HG03575 (cell line): Measurements from ENCODE around the gene PTCSC3.
"Not testable (repeated sequence)": the region's sequence is repeated elsewhere in the genome, so short reads cannot be mapped to it uniquely, and the experiment has no call there.

Experiments
- ATAC-seq: cut with Tn5 transposase; IDR thresholded peaks from one replicate; pipeline ENCODE4 v1.9.1; 2021; ENCODE audit not compliant: unreplicated experiment, insufficient number of reproducible peaks, low FRiP score; ENCODE audit errors: extremely low read depth

The PTCSC3 gene

DNA sequence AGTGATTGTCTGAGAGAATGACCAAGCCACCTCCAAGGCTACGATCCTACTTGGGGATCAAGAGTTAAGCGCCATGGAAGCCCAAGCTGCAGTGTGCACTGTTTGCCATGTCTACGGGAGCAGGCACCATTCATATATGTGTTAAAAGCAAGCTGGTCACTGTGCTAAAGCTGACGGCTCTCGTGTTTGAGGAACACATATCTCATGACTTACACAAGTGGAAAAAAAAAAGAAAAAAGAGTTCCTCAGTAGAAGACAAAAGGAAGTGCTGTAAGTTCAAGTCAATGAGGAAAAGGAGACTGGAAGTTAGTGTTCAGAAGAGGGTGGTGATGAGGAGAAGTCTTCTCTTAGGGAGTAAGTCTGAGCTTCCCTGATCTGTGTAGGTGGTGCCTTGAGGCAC is 4.9 kb upstream of the PTCSC3 start:
- no peak for ATAC-seq

DNA sequence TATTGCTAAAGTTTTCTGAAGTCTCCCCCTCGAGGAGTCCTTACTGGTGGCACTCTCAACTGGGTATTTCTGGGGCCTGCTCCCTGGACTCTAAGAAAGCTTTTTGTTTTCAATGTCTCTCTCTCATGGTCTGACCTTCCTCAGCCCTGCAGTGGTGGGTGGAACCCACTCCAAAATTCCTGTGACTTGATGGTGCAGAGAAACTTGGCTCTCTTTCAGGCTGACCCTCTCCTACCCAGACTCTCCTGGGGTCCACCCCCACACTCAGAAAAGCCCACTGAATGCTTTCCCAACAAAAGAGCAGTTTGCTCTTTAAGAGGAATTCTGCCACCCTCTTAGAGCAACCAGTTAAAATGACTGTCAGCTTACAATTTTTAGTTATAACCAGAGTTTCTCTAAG is 967 bp upstream of the PTCSC3 start:
- ATAC-seq = no peak

DNA sequence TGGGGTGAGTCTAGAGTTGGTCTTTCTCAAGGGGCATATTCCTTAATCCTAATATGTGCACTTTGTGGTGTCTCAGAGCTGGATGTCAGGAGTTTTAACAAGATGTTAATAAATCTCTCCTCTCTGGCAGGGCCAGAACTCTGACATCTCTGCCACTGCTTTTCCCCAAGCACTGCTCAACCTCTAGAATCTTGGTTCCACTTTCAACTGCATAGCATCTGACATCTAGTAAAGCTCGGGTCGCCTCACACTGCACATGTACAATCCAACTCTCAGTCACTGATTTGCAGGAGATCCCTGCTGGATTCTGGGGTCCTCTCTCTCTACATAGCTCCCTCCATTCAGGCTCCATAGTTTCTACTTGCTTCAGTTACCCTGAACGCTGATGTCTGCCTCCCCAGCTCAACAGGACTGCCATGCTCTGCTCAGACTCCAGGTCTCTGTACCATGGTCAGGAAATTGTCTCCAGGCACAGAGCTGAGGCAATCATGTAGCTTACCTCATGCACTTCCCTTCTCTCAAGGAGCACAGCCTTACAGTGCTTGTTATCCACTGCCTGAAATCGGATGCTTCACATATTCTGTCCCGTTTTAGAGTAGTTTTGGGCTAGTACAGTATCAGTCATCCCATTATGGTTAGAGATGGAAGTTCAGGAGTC is 1.6 kb downstream of the PTCSC3 start:
- ATAC-seq = no peak

DNA sequence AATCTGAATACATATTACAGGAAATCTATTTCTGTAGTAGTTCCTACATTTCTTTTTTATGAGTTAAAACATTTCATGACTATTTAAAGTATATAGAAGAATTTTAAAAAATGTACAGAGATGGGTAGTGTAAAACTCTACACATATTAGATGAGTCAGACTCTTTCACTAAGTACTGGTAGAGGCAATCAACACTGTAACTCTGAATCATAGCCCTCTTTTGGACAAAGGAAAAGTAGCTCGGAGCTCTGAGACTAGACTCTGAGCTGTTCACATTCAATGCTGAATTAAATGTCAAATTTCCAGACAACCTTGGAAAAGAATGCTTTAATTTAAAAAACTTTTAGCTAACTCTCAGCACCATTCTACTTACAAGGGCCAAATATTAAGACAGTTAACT is 3.4 kb downstream of the PTCSC3 start:
- no peak for ATAC-seq

DNA sequence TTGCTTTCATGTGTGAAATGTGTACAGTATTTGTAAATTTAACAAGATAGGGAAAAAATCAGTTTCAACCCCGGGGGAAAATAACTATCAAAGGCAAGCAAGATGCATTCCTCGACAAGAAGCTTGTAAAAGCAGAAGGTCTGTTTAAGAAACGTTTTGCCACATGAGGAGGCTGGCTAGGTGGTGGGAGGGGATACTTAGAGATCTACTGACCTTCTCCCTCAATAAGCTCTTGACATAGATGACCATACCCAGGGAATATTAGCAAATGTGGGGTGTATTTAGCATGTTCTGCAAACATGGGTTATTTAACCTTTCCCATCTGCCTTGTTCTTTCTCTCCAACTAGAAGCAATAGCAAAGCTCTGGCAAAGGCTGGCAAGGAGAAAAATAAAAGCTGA is 4.9 kb downstream of the PTCSC3 start:
- no peak for ATAC-seq

DNA sequence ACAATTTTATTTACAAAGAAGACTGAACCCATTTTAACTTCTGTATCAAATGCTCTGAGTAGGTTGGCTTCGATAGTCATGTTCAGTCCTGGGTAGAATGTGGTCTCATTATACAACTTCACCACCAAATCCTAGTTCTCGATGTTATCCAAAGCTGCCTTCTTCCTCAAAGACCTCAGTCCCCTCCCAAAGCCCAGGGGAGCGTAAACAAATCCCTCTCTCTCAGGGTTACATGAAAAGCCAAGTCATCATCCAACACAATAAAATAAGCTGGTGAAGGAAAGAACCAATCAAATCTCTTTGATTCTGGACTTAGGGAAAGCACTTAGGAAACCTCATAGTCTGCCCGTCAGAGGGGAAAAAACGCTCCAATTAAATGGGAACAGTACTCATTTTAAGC is 9.1 kb downstream of the PTCSC3 start:
- no peak for ATAC-seq

DNA sequence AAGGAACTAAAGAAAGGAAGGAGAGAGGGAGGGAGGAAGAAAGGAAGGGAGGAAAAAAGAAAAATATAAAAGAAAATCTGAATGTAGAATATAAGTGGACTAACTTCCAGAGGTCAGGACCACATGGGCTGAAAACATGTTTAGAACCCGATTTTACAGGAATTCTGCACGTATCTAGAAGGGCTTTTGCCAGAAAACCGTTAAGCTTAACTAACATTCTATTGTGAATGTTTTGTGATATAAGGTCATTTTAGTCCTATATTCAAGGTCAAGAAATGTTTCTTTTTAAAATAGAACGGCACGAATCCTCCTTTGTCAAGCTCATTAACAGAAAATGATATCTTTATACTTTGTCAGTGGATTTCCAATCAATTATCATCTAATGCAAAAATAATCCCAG is 13.1 kb downstream of the PTCSC3 start:
- ATAC-seq = no peak

DNA sequence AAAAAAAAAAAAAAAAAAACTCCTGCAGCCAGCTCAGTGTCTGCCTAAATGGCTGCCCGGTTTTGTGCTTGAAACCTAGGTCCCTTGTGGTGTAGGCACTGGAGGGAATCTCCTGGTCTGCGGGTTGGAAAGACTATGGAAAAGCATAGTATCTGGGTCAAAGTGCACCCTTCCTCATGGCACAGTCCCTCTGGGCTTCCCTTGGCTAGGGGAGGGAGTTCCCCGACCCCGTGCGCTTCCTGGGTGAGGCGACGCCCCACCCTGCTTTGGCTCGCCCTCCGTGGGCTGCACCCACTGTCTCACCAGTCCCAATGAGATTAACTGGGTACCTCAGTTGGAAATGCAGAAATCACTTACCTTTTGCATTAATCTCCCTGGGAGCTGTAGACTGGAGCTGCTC is 14.3 kb downstream of the PTCSC3 start:
- ATAC-seq = no peak

DNA sequence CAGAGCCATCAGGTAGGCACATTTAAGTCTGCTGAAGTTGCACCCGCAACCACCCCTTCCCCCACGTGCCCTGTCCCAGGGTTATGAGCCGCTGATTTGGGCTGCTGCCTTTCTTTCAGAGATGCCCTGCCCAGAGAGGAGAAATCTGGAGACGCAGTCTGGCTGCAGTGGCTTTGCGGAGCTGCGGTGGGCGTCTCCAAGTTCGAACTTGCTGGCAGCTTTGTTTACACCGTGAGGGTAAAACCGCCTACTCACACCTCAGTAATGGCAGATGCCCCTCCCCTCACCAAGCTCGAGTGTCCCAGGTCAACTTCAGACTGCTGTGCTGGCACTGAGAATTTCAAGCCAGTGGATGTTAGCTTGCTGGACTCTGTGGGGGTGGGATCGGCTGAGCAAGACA is 14.7 kb downstream of the PTCSC3 start:
- no peak for ATAC-seq

DNA sequence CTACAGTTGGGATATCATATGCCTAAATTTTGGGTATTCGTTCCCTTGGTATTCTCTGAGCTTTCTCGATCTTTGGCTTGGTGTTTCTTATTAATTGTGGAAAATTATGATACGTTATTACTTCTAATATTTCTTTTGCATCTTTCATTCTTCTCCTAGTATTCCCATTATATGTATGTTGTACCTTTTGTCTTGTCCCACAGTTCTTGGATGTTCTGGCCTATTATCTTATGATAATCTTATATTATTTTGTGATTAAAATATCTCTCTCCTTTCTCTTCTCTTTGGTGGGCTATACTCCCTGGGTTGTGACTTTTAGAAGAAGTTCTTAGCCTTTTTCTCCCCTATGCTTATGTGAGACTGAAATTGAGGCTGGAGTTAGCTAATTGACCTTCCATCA is 25.2 kb downstream of the PTCSC3 start:
- no peak for ATAC-seq

DNA sequence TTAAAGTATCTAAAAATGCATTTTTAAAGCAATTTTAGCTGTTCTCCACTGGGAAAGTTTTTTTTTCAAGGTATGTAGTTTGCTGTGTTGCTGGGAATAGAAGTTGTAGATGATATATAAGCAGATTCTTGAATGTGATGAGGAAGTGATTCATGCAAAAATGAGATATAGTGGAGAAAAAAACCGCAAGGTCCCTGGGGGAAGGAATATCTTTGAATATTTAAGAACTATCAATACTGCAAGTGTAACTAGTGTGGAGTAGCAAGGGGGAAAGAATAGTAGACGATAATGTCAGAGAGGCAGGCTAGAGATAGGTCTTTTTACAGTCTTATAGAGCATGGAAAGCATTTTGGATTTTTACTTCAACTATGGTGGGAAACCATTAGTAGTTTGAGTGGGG is 42.5 kb downstream of the PTCSC3 start:
- no peak for ATAC-seq

DNA sequence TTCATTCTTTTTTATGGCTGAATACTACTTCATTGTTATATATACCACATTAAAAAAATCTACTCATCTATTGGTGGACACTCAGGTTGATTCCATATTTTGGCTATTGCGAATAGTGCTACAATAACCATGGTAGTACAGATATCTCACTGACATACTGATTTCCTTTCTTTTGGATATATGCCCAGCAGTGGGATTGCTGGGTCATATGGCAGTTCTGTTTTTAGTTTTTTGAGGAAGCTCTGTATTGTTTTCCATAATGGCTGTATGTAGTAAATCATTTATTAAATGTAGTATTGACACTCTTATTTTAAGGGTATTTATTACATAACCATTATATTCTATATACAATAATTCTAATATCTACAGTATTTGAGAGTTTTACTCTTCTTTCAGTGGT is 43.7 kb downstream of the PTCSC3 start:
- no peak for ATAC-seq

DNA sequence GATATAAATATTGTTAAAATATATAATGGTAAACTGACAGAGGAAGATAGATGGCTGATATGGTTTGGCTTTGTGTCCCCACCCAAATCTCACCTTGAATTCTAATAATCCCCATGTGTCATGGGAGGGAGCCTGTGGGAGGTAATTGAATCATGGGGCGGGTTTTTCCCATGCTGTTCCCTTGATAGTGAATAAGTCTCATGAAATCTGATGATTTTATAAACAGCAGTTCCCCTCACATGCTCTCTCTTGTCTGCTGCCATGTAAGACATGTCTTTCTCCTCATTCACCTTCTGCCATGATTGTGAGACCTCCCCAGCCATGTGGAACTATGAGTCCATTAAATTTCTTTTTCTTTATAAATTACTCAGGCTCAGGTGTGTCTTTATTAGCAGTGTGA is 46.3 kb downstream of the PTCSC3 start:
- no peak for ATAC-seq

DNA sequence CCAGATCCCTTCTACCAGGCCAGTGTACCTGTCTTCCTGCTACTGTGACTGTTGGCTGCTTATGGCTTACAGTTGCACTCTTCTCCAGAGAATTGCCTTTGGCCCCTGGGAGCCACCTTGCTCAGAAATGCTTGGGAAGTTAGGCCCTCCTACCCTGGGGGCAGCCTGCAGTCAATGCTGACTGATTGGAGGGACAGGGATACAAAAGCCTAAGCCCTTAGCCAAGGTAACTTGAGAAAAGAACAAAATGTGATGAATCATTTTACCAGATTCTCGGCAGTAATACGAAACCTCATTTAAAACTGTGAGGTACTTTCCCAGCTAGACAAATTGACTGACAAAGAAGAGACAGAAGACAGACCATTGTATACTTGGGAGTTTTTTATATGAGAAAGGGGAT is 47.3 kb downstream of the PTCSC3 start:
- ATAC-seq = no peak

DNA sequence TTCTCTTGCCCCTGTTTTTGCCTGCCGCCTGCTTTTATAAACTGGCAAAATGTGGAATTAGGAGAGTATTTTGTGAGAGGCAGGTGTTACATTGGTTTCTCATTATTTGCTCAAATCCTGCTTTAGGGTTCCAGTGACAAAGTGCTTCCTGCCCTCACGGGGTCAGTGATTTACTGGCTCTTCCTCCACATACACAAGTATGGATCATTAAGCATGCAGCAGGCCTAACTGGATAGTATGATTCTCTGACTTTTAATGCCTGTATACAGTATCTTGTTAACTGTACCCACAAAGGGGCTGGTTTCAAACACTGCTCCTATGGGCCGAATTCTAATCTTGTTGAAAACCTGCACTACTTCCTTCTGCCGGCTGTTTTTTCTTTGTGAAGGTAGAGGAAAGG is 63.2 kb downstream of the PTCSC3 start:
- ATAC-seq = no peak

DNA sequence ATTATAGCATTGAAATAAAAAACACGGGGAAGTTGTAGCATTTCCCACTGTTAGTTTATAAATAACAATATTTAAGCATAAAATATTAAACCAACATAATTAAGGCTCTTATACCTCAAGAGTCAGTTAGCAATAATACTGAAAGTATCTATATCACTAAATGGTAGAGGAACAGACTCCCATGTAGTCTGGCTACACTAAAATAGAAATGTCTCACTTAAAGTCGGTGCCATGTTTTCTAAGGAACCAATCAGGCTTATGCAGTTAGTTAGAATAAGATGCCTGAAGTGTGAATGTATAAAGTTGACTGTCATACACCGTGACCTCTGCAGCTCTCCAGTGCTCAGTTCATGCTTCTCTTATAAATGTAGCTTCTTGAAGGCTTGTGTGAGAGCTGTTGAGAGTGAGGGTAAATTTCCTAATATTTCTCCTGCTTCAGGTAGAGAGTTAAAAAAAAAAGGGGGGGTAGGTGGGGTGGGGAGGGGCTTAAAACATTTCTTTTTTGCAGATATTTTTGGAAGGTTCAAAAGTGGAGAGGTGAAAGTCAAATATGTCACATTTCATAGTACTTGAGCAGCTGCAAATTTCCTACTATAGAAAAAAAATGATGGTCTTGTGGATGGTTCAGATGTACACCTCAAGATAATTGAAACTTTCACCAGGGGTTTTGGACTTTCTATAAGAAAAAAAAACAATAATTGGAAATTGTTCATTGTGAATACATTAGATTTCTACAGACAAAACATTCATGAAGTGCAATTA is 64.5 kb downstream of the PTCSC3 start:
- ATAC-seq = no peak

DNA sequence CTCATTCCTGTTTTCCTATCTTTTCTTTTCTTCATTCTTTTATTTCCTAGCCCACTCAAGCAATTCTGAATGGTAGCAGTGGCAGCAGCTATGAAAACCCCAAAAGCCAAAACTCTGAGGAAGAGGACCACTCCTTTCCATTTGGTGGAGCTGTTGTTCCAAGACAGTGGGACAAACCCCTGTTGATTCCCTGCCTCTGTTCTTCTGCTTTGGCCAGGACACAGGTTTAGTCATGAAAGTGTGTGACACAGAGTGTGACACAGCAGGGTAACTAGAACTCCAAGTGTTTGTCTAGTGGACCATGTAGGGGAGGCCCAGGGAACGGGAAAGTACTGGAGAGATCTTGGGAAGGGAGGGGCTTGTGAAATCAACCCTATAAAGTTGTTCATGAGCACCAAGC is 71.1 kb downstream of the PTCSC3 start:
- ATAC-seq = no peak

DNA sequence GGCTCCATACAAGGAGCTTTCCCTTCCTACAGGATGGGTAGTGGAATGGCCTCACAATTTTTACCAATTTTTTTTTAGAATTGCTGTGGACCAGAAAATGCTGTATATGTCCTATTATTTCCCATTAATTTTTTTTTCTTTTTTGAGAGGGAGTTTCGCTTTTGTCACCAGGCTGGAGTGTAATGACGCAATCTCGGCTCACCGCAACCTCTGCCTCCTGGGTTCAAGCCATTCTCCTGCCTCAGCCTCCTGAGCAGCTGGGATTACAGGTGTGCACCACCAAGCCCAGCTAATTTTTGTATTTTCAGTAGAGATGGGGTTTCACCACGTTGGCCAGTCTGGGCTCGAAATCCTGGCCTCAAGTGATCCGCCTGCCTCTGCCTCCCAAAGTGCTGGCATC is 72.3 kb downstream of the PTCSC3 start:
- not testable (repeated sequence) for ATAC-seq

DNA sequence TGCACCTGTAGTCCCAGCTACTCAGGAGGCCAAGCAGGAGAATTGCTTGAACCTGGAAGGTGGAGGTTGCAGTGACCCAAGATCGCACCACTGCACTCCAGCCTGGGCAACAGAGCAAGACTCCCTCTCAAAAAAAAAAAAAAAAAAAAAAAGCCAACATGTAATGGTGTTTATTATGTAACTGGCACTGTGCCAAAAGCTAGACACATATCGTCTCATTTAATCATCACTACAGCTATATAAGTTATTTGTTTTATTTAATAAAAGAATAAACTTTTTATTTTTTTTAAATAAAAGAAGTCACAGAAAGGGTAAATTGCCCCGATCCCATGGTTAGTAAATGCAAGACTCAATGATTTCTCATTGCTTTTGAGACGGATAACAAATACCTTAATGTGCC is 76.9 kb downstream of the PTCSC3 start:
- ATAC-seq = no peak

DNA sequence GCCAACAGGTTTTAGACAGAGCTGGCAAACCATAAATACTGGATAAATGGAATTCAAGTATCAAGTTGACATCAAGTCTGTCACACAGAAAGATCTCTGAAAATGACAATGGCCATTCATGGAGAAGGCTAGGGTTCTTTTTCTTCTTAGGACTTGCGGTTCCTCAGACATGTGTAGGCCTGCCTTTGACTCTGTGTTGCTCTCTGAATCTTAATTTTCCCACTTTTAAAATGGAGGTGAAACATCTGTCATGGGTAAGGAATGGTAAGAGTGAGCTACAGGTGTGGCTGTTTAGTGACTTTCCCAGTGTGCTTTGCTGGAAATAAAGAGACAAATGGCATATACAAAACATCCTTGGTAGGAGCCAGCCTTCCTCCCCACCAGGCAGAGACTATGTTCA is 79.2 kb downstream of the PTCSC3 start:
- no peak for ATAC-seq

DNA sequence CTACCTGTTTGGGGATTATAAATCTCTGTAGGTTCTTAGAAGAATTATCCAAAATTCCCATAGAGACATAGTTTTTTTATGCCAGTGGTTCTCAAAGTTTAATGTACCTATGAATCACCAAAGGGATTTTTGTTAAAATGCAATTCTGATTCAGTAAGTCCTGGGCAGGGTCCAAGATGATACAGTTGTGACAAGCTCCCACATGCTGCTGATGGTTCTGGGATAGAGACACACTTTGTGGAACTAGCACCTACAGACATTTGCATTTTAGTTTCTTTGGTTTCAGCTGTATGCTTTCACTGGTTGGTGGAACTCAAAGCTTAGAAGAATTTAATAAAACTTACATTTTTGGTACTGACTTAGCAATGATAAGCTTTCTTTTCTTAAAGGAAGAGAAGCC is 80.4 kb downstream of the PTCSC3 start:
- no peak for ATAC-seq
